PC-9 (cell line): Measurements from ENCODE around the gene C2orf42. TPM values are rescaled to one million over a fixed set of nuclear protein-coding genes. Genes with fewer than 3 reads are reported as not detected.
"Not testable (repeated sequence)": the region's sequence is repeated elsewhere in the genome, so short reads cannot be mapped to it uniquely, and the experiment has no call there.

ENCODE experiments used
- BruUV-seq: library from RNA; stranded (reverse); fragments of 400-500 nt; replicated peaks from 2 replicates; lab custom pipeline; 2021; lab: Mats Ljungman, UMichigan
- CTCF ChIA-PET: fragments of 300-600 bp; sonication (Branson Sonifier 250); formaldehyde crosslinking; loops from one replicate; lab custom pipeline; 2022; ENCODE audit warnings: antibody characterized with exemption; lab: Charles Lee
- POLR2A ChIA-PET: fragments of 300-600 bp; sonication (Branson Sonifier 250); formaldehyde crosslinking; loops from one replicate; lab custom pipeline; 2022; ENCODE audit warnings: antibody characterized with exemption; ENCODE audit not compliant: unreplicated experiment; lab: Charles Lee
- DNase-seq, 2 experiments: peaks; one replicate each; pipeline versions ENCODE4 v3.0.0 to v3.0.0-alpha.2; 2015 to 2022; ENCODE audit warnings: mixed read lengths in 1 of 2
- H2AFZ ChIP-seq: fragments of 200-600 bp; sonication (generic); 2 replicates; pipeline ENCODE4 v1.8.1; 2017; ENCODE audit warnings: antibody characterized with exemption
- H3F3A ChIP-seq: fragments of 200-600 bp; sonication (generic); 2 replicates; pipeline ENCODE4 v1.8.1; 2017; ENCODE audit warnings: antibody characterized with exemption, mild to moderate bottlenecking, low read depth; ENCODE audit not compliant: insufficient read depth
- H3K27ac ChIP-seq: fragments of 200-600 bp; sonication (generic); 2 replicates; pipeline ENCODE4 v1.6.1; 2016; ENCODE audit warnings: mixed run types
- H3K27me3 ChIP-seq: fragments of 200-600 bp; sonication (generic); 2 replicates; pipeline ENCODE4 v1.6.1; 2016; ENCODE audit warnings: low read depth, mixed run types; ENCODE audit not compliant: insufficient read depth
- H3K36me3 ChIP-seq: fragments of 200-600 bp; sonication (generic); 2 replicates; pipeline ENCODE4 v1.6.1; 2016; ENCODE audit warnings: low read depth, mixed run types
- H3K4me1 ChIP-seq: fragments of 200-600 bp; sonication (generic); replicated peaks from 2 replicates; pipeline ENCODE4 v1.6.1; 2016; ENCODE audit warnings: mixed run types; ENCODE audit not compliant: insufficient read depth
- H3K4me2 ChIP-seq: fragments of 200-600 bp; sonication (generic); 2 replicates; pipeline ENCODE4 v1.6.1; 2017; ENCODE audit warnings: mixed run types
- H3K4me3 ChIP-seq: fragments of 200-600 bp; sonication (generic); 2 replicates; pipeline ENCODE4 v1.6.1; 2016; ENCODE audit warnings: mixed run types
- H3K79me2 ChIP-seq: fragments of 200-600 bp; sonication (generic); 2 replicates; pipeline ENCODE4 v1.6.1; 2017; ENCODE audit warnings: low read depth, mixed run types
- H3K9me2 ChIP-seq: fragments of 200-600 bp; sonication (generic); 2 replicates; pipeline ENCODE4 v1.8.1; 2017; ENCODE audit warnings: mild to moderate bottlenecking; ENCODE audit not compliant: insufficient read depth
- H3K9me3 ChIP-seq: fragments of 200-600 bp; sonication (generic); 2 replicates; pipeline ENCODE4 v1.8.1; 2016; ENCODE audit warnings: low read depth; ENCODE audit not compliant: insufficient read depth
- H4K20me1 ChIP-seq: fragments of 200-600 bp; sonication (generic); 2 replicates; pipeline ENCODE4 v1.8.1; 2017; ENCODE audit not compliant: insufficient read depth
- EZH2 ChIP-seq: fragments of 200-600 bp; sonication (generic); IDR thresholded peaks from 2 replicates; pipeline ENCODE4 v1.8.0; 2017; ENCODE audit warnings: antibody characterized with exemption, low read depth
- intact Hi-C: fragments of 100-400 bp; cut with micrococcal nuclease; formaldehyde crosslinking; loops from one replicate; pipeline ENCODE4 v1.10.0; 2022; ENCODE audit not compliant: unreplicated experiment
- total RNA-seq: library from RNA; stranded (reverse); gene quantifications from 2 replicates; pipeline ENCODE4 v1.2.3, GENCODE V29; 2021
- TF ChIP-seq, protein P1 (sequence below): fragments of 200-600 bp; sonication (generic); conservative IDR thresholded peaks from 2 replicates; pipeline ENCODE4 v1.6.1; 2017; ENCODE audit warnings: mixed run types, antibody characterized with exemption, mild to moderate bottlenecking, moderate library complexity

C2orf42 gene
- total RNA-seq, 1 experiment from 2014 or later: 12.7 TPM

GRCh38 chr2:70161069-70161534 is 29.7 kb downstream of the C2orf42 start:
- H3K9me3 ChIP-seq: no peaks in the 10 kb centered on the region
- H3K4me2 ChIP-seq: no peak overlapping the region
- H3K79me2 ChIP-seq: no peaks in the 10 kb centered on the region
- no peak overlapping the region for H3K27ac ChIP-seq
- intact Hi-C loops: no loop called here
- no peaks in the 10 kb centered on the region for H3K36me3 ChIP-seq
- no peak overlapping the region for H3K4me3 ChIP-seq
- ChIA-PET CTCF (no interaction called here), POLR2A (interaction anchor here (0.5 to 1.2 kb wide), 3 partner anchors 30 to 246 kb away, joined by 5 to 6 read pairs (median 6); partner anchors contain the start of genes C2orf42 and MXD1)
- H3F3A ChIP-seq: no peaks in the 10 kb centered on the region
- DNase-seq: peak; percentile 31 to 38
- no TSS peak for BruUV-seq
- no peak for TF ChIP-seq EZH2
- TF ChIP-seq, protein P1, sequence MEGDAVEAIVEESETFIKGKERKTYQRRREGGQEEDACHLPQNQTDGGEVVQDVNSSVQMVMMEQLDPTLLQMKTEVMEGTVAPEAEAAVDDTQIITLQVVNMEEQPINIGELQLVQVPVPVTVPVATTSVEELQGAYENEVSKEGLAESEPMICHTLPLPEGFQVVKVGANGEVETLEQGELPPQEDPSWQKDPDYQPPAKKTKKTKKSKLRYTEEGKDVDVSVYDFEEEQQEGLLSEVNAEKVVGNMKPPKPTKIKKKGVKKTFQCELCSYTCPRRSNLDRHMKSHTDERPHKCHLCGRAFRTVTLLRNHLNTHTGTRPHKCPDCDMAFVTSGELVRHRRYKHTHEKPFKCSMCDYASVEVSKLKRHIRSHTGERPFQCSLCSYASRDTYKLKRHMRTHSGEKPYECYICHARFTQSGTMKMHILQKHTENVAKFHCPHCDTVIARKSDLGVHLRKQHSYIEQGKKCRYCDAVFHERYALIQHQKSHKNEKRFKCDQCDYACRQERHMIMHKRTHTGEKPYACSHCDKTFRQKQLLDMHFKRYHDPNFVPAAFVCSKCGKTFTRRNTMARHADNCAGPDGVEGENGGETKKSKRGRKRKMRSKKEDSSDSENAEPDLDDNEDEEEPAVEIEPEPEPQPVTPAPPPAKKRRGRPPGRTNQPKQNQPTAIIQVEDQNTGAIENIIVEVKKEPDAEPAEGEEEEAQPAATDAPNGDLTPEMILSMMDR: no peak
- no peaks in the 10 kb centered on the region for H3K4me1 ChIP-seq
- H3K27me3 ChIP-seq: no peaks in the 10 kb centered on the region
- H4K20me1 ChIP-seq: no peaks in the 10 kb centered on the region
- no peak overlapping the region for H2AFZ ChIP-seq
- no peaks in the 10 kb centered on the region for H3K9me2 ChIP-seq

- H3F3A ChIP-seq: no peaks in the 10 kb centered on the region
- no peaks in the 10 kb centered on the region for H3K79me2 ChIP-seq
- H2AFZ ChIP-seq: no peak overlapping the region
- no peaks in the 10 kb centered on the region for H4K20me1 ChIP-seq
- no peak overlapping the region for H3K4me2 ChIP-seq
- POLR2A ChIA-PET: interaction anchor here (0.5 to 1.2 kb wide), 3 partner anchors 31 to 246 kb away, joined by 5 to 6 read pairs (median 6); partner anchors contain the start of genes C2orf42 and MXD1
- DNase-seq: no peak
- no peaks in the 10 kb centered on the region for H3K4me1 ChIP-seq
- TF ChIP-seq, protein P1: no peak
- CTCF ChIA-PET: no interaction called here
- H3K9me2 ChIP-seq: no peaks in the 10 kb centered on the region
- H3K27ac ChIP-seq: no peak overlapping the region
- no peaks in the 10 kb centered on the region for H3K9me3 ChIP-seq
- no peak overlapping the region for H3K4me3 ChIP-seq
- no peaks in the 10 kb centered on the region for H3K36me3 ChIP-seq
- no peaks in the 10 kb centered on the region for H3K27me3 ChIP-seq
- intact Hi-C loops: no loop called here
- no TSS peak for BruUV-seq
These were observed 30.3 kb downstream of the C2orf42 start for GRCh38 chr2:70160545-70160944.

GRCh38 chr2:70149130-70149686 is 41.6 kb downstream of the C2orf42 start:
- BruUV-seq, H3K9me3 ChIP-seq, intact Hi-C loops, H3F3A ChIP-seq, H3K9me2 ChIP-seq, H3K4me1 ChIP-seq, H3K79me2 ChIP-seq, H3K4me3 ChIP-seq, H3K27ac ChIP-seq, H4K20me1 ChIP-seq, CTCF ChIA-PET, H3K4me2 ChIP-seq, H3K36me3 ChIP-seq, H2AFZ ChIP-seq, H3K27me3 ChIP-seq, DNase-seq: not testable (repeated sequence)
- POLR2A ChIA-PET: interaction anchor here (0.6 kb wide), 1 partner anchor 62 kb away, joined by 4 read pairs; the partner anchor contains the start of gene PCBP1

GRCh38 chr2:70148211-70148760 is 42.5 kb downstream of the C2orf42 start:
- H3K4me2 ChIP-seq, CTCF ChIA-PET, H3F3A ChIP-seq: not testable (repeated sequence)

More at GRCh38 chr2:70148211-70148760, 42.5 kb downstream of the C2orf42 start:
- intact Hi-C loops, H3K27me3 ChIP-seq, H2AFZ ChIP-seq, DNase-seq, H4K20me1 ChIP-seq, H3K9me3 ChIP-seq, H3K27ac ChIP-seq, BruUV-seq, H3K9me2 ChIP-seq, H3K36me3 ChIP-seq, H3K4me1 ChIP-seq, H3K79me2 ChIP-seq, H3K4me3 ChIP-seq: not testable (repeated sequence)
- POLR2A ChIA-PET: interaction anchor here (0.7 kb wide), 1 partner anchor 59 kb away, joined by 6 read pairs; no protein-coding TSS in a partner anchor
